Gastrocnemius medialis (tissue), 4 donors: ENCODE results near the gene FAM131C.

Source experiments
- CTCF ChIP-seq, 5 experiments: fragments of 450-650 bp in 3 of 5; fragments of 200-600 bp in 2 of 5; sonication (generic) in 2 of 5; IDR thresholded peaks in 4 of 5; conservative IDR thresholded peaks in 1 of 5; 1 replicate in 4 of 5; 2 replicates in 1 of 5; pipeline ENCODE4 v1.5.1; 2016 to 2019; ENCODE audit warnings: antibody characterized with exemption in 5 of 5, mild to moderate bottlenecking in 3 of 5, moderate library complexity in 3 of 5
- POLR2A ChIP-seq, 2 donors: fragments of 450-650 bp; IDR thresholded peaks; one replicate each; pipeline ENCODE4 v1.6.1; 2017; ENCODE audit warnings: antibody characterized with exemption in 2 of 2, mild to moderate bottlenecking in 2 of 2, moderate library complexity in 2 of 2

- TF ChIP-seq POLR2A (IDR thresholded peaks at IDR 0.05) (peak; percentile 26 to 31), CTCF (IDR thresholded peaks at IDR 0.05 in 4 of 5, conservative IDR thresholded peaks at IDR 0.05 in 1 of 5) (no peak)
Observed at GRCh38 chr1:16076031-16076864, 2.8 kb upstream of the FAM131C start.
